ENCODE measurements around the gene SEC62.

The SEC62 gene

DNA sequence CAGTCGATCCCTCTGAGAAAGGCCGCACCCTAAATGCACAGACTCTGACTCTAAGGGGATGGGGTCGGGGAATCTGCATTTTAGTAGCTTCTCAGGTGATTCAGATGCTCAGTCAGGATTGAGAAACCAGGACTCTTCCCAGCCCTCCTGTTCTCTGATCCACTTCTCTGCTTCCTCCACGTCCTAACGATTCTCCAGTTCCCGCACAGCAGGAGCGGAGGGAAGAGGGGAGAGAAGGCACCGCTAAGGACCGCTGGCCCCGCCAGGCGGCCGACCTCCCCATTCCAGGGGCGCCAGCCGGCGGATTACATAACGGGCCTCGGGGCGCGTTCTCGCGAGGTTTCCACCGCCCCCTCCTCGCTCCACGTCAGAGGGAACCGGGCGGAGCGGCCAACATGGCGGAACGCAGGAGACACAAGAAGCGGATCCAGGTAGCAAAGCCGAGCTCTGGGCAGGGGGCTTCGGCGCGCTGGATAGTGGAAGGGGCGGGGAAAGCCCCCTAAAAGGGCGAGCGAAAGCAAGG, at the start of gene SEC62:
SEC62 (plus strand) TSS at position 380 of the 523 bp plus-strand sequence; CDS start at position 396, 16 bp downstream.
- peak; percentile 85 for DNase-seq

GRCh38 chr3:169923189-169923588, 43.4 kb upstream of the SEC62 start:
- no peak for DNase-seq

GRCh38 chr3:169923831-169924230, 42.8 kb upstream of the SEC62 start:
- no peak for DNase-seq

GRCh38 chr3:169929830-169930519, 36.6 kb upstream of the SEC62 start:
- peak; percentile 31 for DNase-seq

- no peak for DNase-seq
Observed at GRCh38 chr3:169930843-169931242, 35.8 kb upstream of the SEC62 start.

GRCh38 chr3:169931747-169932520, 34.7 kb upstream of the SEC62 start:
- peak; percentile 31 for DNase-seq

DNA sequence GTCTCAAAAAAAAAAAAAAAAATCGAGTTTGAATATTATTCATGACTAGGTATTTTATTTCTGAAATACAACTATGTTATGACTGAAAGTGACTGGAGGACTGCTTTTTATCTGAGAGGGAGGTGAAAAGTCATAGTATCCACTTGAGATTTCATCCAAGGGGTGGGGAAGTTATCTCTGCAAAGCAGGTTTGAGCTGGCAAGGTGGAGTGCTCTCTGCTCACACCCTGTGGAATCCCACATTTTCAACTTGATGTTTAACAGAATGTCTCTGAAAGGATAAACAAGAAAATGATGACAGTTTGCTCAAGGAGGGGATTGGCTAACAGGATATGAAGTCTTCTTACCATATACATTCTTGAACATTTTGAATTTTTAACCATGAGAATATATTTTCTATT, 27.3 kb upstream of the SEC62 start:
- no peak for DNase-seq

- no peak for DNase-seq
Observed at GRCh38 chr3:169939751-169940150, 26.9 kb upstream of the SEC62 start.

DNA sequence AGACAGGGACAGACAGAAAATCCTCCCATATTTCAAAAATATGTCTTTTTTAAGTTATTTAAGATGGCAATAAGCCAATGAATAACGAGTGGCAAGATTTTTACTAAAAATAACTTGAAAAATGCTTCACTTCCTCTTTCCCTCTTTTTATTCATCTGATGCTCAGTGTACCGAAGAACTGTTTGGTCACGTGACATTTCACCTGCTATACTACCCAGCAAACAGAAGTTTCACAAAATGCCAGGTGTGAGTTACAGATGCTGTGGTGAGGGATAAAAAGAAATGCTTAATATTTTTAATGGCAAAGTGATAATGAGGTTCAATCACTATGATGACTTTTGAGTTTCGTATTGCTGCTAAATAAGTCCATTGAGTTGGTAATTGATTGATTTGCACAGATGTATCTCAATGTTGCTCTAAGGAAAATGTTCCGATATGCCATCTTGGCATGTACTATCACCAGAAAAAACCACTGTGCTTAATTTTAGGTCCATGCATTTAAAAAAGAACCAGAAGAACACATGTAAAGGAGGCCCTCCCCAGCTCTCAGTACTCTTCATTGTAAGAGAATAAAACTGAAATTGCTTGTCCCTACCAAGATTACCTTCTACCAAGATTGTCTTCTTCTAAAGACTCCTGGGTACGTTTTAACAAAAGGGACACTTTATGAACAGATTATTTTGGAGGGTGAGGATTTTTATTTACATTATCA, 26.0 kb upstream of the SEC62 start:
- DNase-seq = peak; percentile 68

DNA sequence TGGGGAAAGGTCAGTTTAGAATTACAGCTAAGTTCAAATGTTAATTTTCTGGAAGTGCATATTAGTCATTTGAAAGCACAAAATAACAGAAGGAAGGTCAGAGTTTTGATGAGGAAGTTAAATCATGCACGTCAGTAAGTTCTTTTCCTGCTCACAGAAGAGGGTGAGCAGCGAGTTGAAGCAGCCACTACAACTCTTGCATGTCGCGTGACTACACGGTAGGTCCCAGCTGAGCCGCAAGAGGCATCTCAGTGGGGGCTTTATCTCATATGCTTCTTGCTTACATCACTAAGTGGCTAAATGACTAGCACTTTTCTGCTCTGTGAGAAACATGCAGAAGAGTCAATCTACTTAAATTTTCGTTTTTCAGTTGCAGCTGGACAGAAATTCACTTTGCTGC, 21.3 kb upstream of the SEC62 start:
- peak; percentile 92 for DNase-seq

DNA sequence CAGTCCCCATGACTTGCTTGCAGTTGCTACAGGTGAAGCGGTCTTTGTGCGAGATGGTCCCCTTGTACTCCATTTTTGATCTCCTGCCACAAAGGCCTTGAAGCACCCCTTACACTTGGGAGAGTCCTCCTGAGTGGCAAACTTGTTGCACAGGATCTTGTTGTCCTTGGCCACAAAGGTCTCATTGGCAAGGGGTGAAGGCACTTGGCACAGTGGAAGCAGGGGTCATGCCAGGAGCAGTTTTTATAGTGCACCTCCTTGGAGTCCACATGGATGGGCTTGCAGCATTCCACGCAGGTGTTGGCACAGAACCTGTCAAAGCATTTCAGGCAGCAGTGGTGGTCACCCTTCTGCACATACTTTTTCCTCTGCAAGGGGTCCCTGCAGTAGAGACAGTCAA, 20.3 kb upstream of the SEC62 start:
- DNase-seq = no peak

GRCh38 chr3:169948559-169949448, 17.8 kb upstream of the SEC62 start:
- no peak for DNase-seq

GRCh38 chr3:169952045-169952444, 14.6 kb upstream of the SEC62 start:
- peak; percentile 87 for DNase-seq

DNA sequence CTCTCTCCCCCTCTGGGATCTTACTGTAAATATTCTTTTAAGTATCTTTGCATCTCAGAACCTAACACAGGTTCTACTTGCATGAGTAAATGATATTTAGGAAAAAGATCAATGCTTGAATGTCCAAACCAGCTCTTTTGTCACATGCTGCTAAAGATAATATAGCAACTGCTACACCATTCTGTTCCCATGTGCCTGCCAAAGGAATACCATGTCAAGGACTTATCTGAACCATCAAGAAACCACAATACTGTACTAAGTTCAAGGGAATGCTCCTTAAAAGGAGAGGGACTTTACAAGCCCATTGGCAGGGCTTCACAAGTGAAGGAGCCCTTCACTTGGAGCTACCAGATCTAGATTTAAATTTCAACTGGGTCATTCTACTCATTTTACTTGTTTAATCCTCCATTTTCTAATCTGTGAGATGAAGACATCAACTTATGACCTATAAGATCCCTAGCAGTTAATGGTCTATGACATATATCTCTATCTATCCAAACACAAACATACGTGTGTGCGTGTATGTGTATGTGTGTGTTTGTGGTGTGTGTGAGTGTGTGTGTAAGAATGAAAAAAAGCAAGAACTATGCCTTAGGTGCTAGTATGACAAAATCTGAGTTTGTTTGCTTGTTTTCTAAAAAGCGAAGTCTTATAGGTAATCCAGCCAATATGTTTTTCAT, 13.0 kb upstream of the SEC62 start:
- no peak for DNase-seq

- peak; percentile 94 for DNase-seq
Observed at GRCh38 chr3:169954142-169954756, 12.4 kb upstream of the SEC62 start.

- DNase-seq = no peak
Observed at GRCh38 chr3:169955406-169955805, 11.2 kb upstream of the SEC62 start.

GRCh38 chr3:169964176-169964575, 2.4 kb upstream of the SEC62 start:
- no peak for DNase-seq

DNA sequence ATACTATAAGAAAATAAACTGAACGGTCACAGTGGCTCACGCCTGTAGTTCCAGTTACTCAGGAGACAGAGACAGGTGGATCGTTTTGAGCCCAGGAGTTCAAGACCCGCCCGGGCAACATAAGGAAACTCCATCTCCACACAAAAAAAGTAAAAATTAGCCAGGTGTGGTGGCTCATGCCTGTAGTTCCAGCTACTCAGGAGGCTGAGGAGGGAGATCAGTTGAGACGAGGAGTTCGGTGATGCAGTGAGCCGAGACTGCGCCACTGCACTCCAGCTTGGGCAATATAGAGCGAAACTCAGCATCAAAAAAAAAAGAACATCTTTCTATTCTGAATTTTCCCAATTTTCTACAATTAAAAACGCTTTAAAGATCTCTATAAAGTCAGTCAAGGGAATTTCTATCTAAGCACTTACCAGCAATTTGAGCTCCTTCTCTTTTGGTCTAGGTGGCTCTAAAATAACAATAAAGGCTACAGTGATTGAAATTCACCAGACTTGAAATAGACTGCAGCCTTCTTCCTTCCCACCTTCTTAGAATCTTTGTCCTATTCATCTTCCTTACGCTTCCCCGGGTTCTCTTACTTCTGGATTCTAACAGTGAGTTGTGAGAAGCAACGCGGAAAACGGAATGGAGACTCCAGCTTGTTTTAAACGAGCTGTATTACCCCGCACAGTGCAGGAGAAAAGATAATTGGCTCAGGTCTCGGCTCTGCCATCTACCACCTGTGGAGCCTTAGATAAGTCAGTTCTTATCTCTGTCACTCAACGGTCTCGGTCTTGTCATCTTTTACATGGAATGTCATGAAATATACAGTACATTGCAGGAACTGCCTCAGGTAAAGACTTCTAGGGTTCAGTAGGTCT, 812 bp upstream of the SEC62 start:
- DNase-seq = no peak

- DNase-seq = peak; percentile 37
Observed at GRCh38 chr3:169966951-169967915, 626 bp downstream of the SEC62 start.
